ENCODE results near the gene PNPLA5.

GRCh38 chr22:43862074-43862881 is 29.5 kb downstream of the PNPLA5 start, which contains the start of gene SULT4A1:
- TF ChIP-seq POLR2A (IDR thresholded peaks at IDR 0.05) (no peak), CTCF (IDR thresholded peaks at IDR 0.05 in 4 of 5, conservative IDR thresholded peaks at IDR 0.05 in 1 of 5) (no peak)

Measured in gastrocnemius medialis (tissue), 4 donors.